Smooth muscle cell (in vitro differentiated cells): ENCODE measurements around the gene TMEM92. TPM values are rescaled to one million over a fixed set of nuclear protein-coding genes. Genes with fewer than 3 reads are reported as not detected.

Experiments used
- DNase-seq: peaks from one replicate; lab custom pipeline; 2025; ENCODE audit not compliant: unreplicated experiment; lab: John Stamatoyannopoulos, UW
- H2AFZ ChIP-seq: fragments of 200-600 bp; sonication (generic); 2 replicates; pipeline ENCODE4 v1.6.0; 2016; ENCODE audit warnings: antibody characterized with exemption, low read depth, mild to moderate bottlenecking
- H3F3A ChIP-seq: fragments of 200-600 bp; sonication (generic); 2 replicates; pipeline ENCODE4 v1.6.0; 2017; ENCODE audit warnings: antibody characterized with exemption, low read depth
- H3K27ac ChIP-seq: fragments of 200-600 bp; sonication (generic); 2 replicates; pipeline ENCODE4 v1.5.1; 2016; ENCODE audit warnings: low read depth, mild to moderate bottlenecking
- H3K27me3 ChIP-seq: fragments of 200-600 bp; sonication (generic); 2 replicates; pipeline ENCODE4 v1.6.1; 2016; ENCODE audit warnings: low read depth, mild to moderate bottlenecking
- H3K36me3 ChIP-seq: fragments of 200-600 bp; sonication (generic); 2 replicates; pipeline ENCODE4 v1.5.1; 2016; ENCODE audit warnings: low read depth
- H3K4me1 ChIP-seq: fragments of 200-600 bp; sonication (generic); 2 replicates; pipeline ENCODE4 v1.5.1; 2016; ENCODE audit warnings: low read depth
- H3K4me2 ChIP-seq: fragments of 200-600 bp; sonication (generic); 2 replicates; pipeline ENCODE4 v1.6.0; 2016; ENCODE audit warnings: mild to moderate bottlenecking
- H3K4me3 ChIP-seq: fragments of 200-600 bp; sonication (generic); 2 replicates; pipeline ENCODE4 v1.5.1; 2016; ENCODE audit warnings: mild to moderate bottlenecking
- H3K79me2 ChIP-seq: fragments of 200-600 bp; sonication (generic); 2 replicates; pipeline ENCODE4 v1.6.0; 2016; ENCODE audit warnings: low read depth, mild to moderate bottlenecking
- H3K9ac ChIP-seq: fragments of 200-600 bp; sonication (generic); 2 replicates; pipeline ENCODE4 v1.6.0; 2016; ENCODE audit warnings: low read depth
- H3K9me3 ChIP-seq: fragments of 200-600 bp; sonication (generic); replicated peaks from 2 replicates; pipeline ENCODE4 v1.5.1; 2016; ENCODE audit warnings: low read depth
- H4K20me1 ChIP-seq: fragments of 200-600 bp; sonication (generic); 2 replicates; pipeline ENCODE4 v1.6.0; 2016; ENCODE audit warnings: low read depth
- CTCF ChIP-seq: fragments of 200-600 bp; sonication (generic); IDR thresholded peaks from 2 replicates; pipeline ENCODE4 v1.5.1; 2017; ENCODE audit warnings: borderline replicate concordance, mild to moderate bottlenecking, antibody characterized with exemption; ENCODE audit not compliant: insufficient read depth, poor library complexity, severe bottlenecking
- WGBS: methylation state at CpG from one replicate; pipeline ENCODE4 v1.1.7; 2016; ENCODE audit warnings: low lambda C conversion rate; 5-methylcytosine and 5-hydroxymethylcytosine counted together
- polyA plus RNA-seq: library from polyadenylated mRNA; unstranded; fragments of >200 nt; fragmentation: Nextera tagmentation; extraction: Ambion mirVana; gene quantifications from 2 replicates; pipeline ENCODE4 v1.2.1, GENCODE V29; 2016
- total RNA-seq: library from RNA; depleted of rRNA; stranded (reverse); fragments of >200 nt; gene quantifications from 2 replicates; pipeline ENCODE4 v1.2.3, GENCODE V29; 2014

TMEM92 gene
- total and polyA plus RNA-seq, 2 experiments from 2014 or later: 4.8 to 7.4 TPM

- H3K27me3 ChIP-seq: no peaks in the 10 kb centered on the region
- H3K9ac ChIP-seq: no peak overlapping the region
- no peak for DNase-seq
- no peaks in the 10 kb centered on the region for H4K20me1 ChIP-seq
- H3K36me3 ChIP-seq: no peaks in the 10 kb centered on the region
- WGBS: 91% methylated on average over 12 of the region's 12 CpGs
- no peak overlapping the region for H3K4me2 ChIP-seq
- H2AFZ ChIP-seq: no peak overlapping the region
- H3K27ac ChIP-seq: no peak overlapping the region
- no peak for TF ChIP-seq CTCF
- no peak overlapping the region for H3K4me3 ChIP-seq
- no peaks in the 10 kb centered on the region for H3K79me2 ChIP-seq
- H3K9me3 ChIP-seq: no peaks in the 10 kb centered on the region
- H3K4me1 ChIP-seq: peaks cover 10% of the 10 kb centered on the region
- no peaks in the 10 kb centered on the region for H3F3A ChIP-seq
These were observed 18.3 kb upstream of the TMEM92 start for GRCh38 chr17:50255766-50256635.

GRCh38 chr17:50256826-50257618 lies 17.2 kb upstream of the TMEM92 start:
- no peaks in the 10 kb centered on the region for H3K27me3 ChIP-seq
- H3K27ac ChIP-seq: no peak overlapping the region
- 97% methylated on average over 10 of the region's 10 CpGs for WGBS
- H3K4me3 ChIP-seq: no peak overlapping the region
- no peaks in the 10 kb centered on the region for H4K20me1 ChIP-seq
- H3F3A ChIP-seq: no peaks in the 10 kb centered on the region
- no peak overlapping the region for H2AFZ ChIP-seq
- H3K4me1 ChIP-seq: peaks cover 10% of the 10 kb centered on the region
- no peak overlapping the region for H3K4me2 ChIP-seq
- H3K36me3 ChIP-seq: no peaks in the 10 kb centered on the region
- no peak for DNase-seq
- H3K79me2 ChIP-seq: peaks cover 1% of the 10 kb centered on the region
- no peak for TF ChIP-seq CTCF
- H3K9me3 ChIP-seq: no peaks in the 10 kb centered on the region
- H3K9ac ChIP-seq: no peak overlapping the region

GRCh38 chr17:50257676-50258224 lies 16.5 kb upstream of the TMEM92 start:
- no peak for TF ChIP-seq CTCF
- no peak overlapping the region for H3K4me3 ChIP-seq
- H4K20me1 ChIP-seq: no peaks in the 10 kb centered on the region
- H3K27me3 ChIP-seq: no peaks in the 10 kb centered on the region
- 54% methylated on average over 15 of the region's 15 CpGs for WGBS
- peak overlapping the region; percentile 53 for H3K27ac ChIP-seq
- no peak overlapping the region for H3K9ac ChIP-seq
- no peaks in the 10 kb centered on the region for H3K36me3 ChIP-seq
- no peak for DNase-seq
- H3K79me2 ChIP-seq: peaks cover 5% of the 10 kb centered on the region
- H2AFZ ChIP-seq: no peak overlapping the region
- H3K9me3 ChIP-seq: no peaks in the 10 kb centered on the region
- H3K4me2 ChIP-seq: peak overlapping the region; percentile 12
- peaks cover 10% of the 10 kb centered on the region for H3K4me1 ChIP-seq
- H3F3A ChIP-seq: no peaks in the 10 kb centered on the region
